CD1c-positive myeloid dendritic cell (primary cell): Measurements from ENCODE around the gene CTNS.
A peak's percentile ranks its signal among the peaks of the same experiment; 100 is the strongest.

ENCODE experiments used
- DNase-seq: peaks from one replicate; pipeline ENCODE4 v3.0.0-alpha.2; 2016; ENCODE audit errors: extremely low spot score

The CTNS gene

GRCh38 chr17:3657874-3658783 is 21.6 kb downstream of the CTNS start:
- peak; percentile 70 for DNase-seq

- DNase-seq: no peak
Observed at GRCh38 chr17:3658784-3659449, 22.4 kb downstream of the CTNS start.

GRCh38 chr17:3659541-3660111 is 23.1 kb downstream of the CTNS start:
- no peak for DNase-seq

- no peak for DNase-seq
Observed at GRCh38 chr17:3660311-3660891, 23.8 kb downstream of the CTNS start.

GRCh38 chr17:3663102-3664011 is 26.8 kb downstream of the CTNS start:
- no peak for DNase-seq

GRCh38 chr17:3665834-3666233 is 29.3 kb downstream of the CTNS start:
- no peak for DNase-seq

GRCh38 chr17:3666516-3666915 is 30.0 kb downstream of the CTNS start:
- no peak for DNase-seq

GRCh38 chr17:3667366-3668278 is 31.1 kb downstream of the CTNS start:
- peak; percentile 81 for DNase-seq

- DNase-seq: peak; percentile 100
Observed at GRCh38 chr17:3668279-3669084, 31.9 kb downstream of the CTNS start, which contains the start of the genes EMC6 and TAX1BP3. Gene EMC6, plus strand, starts transcription at chr17:3668812. Its CDS starts 335 bp downstream, at chr17:3669147. Gene TAX1BP3, minus strand, starts transcription at chr17:3668578. Its CDS starts 52 bp downstream, at chr17:3668526.

GRCh38 chr17:3669085-3669347 is 32.5 kb downstream of the CTNS start:
- no peak for DNase-seq

- no peak for DNase-seq
Observed at GRCh38 chr17:3669548-3669947, 33.0 kb downstream of the CTNS start.

- DNase-seq: no peak
Observed at GRCh38 chr17:3672571-3672970, 36.0 kb downstream of the CTNS start.

- no peak for DNase-seq
Observed at GRCh38 chr17:3675886-3676285, 39.3 kb downstream of the CTNS start.

- no peak for DNase-seq
Observed at GRCh38 chr17:3678095-3678820, 41.7 kb downstream of the CTNS start.

GRCh38 chr17:3678821-3679530 is 42.4 kb downstream of the CTNS start:
- peak; percentile 43 for DNase-seq

- no peak for DNase-seq
Observed at GRCh38 chr17:3679531-3680126, 43.1 kb downstream of the CTNS start.

- no peak for DNase-seq
Observed at GRCh38 chr17:3681057-3681456, 44.5 kb downstream of the CTNS start.

- DNase-seq: peak; percentile 33
Observed at GRCh38 chr17:3681565-3681964, 45.0 kb downstream of the CTNS start.
